HepG2 (cell line): ENCODE measurements around the gene DAD1. TPM values are rescaled to one million over a fixed set of nuclear protein-coding genes. Genes with fewer than 3 reads are reported as not detected.

Experiments used
- ATAC-seq: fragments of 200-7000 bp; cut with Tn5 transposase; 3 replicates; pipeline ENCODE4 v1.9.1; 2020; ENCODE audit warnings: mild to moderate bottlenecking, moderate library complexity
- BruUV-seq: library from RNA; stranded (reverse); fragments of 400-500 nt; replicated peaks from 2 replicates; lab custom pipeline; 2021; lab: Mats Ljungman, UMichigan
- CTCF ChIA-PET: fragments of 300-600 bp; formaldehyde crosslinking; extraction: SDS; loops from one replicate; lab custom pipeline; 2021; ENCODE audit warnings: low total read pairs, inconsistent platforms, low intra/inter-chr PET ratio; lab: Yijun Ruan, JAX
- POLR2A ChIA-PET: fragments of 350-600 bp; sonication (Branson Sonifier 250); formaldehyde crosslinking; loops from one replicate; lab custom pipeline; 2020; ENCODE audit warnings: antibody characterized with exemption, inconsistent platforms; lab: Yijun Ruan, JAX
- DNase-seq: peaks from one replicate; pipeline ENCODE4 v3.0.0-alpha.2; 2015; ENCODE audit warnings: low spot score
- FAIRE-seq: peaks from 3 replicates; lab custom pipeline; 2011; peaks lifted over from hg19 to GRCh38; lab: Jason Lieb, UNC
- H2AFZ ChIP-seq: one replicate; pipeline ENCODE4 v1.6.1; 2011; ENCODE audit warnings: low read length, inconsistent platforms
- H3K27ac ChIP-seq: fragments of 300-600 bp; 3 replicates; pipeline ENCODE4 v1.8.0; 2011; ENCODE audit warnings: mixed run types, mild to moderate bottlenecking, mixed read lengths, low read length, inconsistent platforms; ENCODE audit not compliant: insufficient read depth; ENCODE audit errors: extremely low read length
- H3K27me3 ChIP-seq, 2 experiments: fragments of 200-600 bp in 1 of 2; 2 replicates in 1 of 2; 3 replicates in 1 of 2; pipeline versions ENCODE4 v1.6.0 to v1.8.0; 2011; ENCODE audit warnings: low read length in 2 of 2, mild to moderate bottlenecking in 2 of 2, moderate library complexity in 2 of 2, inconsistent platforms in 1 of 2; ENCODE audit not compliant: insufficient read depth in 2 of 2, control insufficient read depth in 1 of 2
- H3K36me3 ChIP-seq, 2 experiments: fragments of 200-600 bp in 1 of 2; replicated peaks in 1 of 2; 2 replicates in 1 of 2; 3 replicates in 1 of 2; pipeline versions ENCODE4 v1.5.1 to v1.8.0; 2011; ENCODE audit warnings: low read length in 2 of 2, inconsistent platforms in 1 of 2; ENCODE audit not compliant: insufficient read depth in 2 of 2, control insufficient read depth in 1 of 2
- H3K4me1 ChIP-seq: 2 replicates; pipeline ENCODE4 v1.5.1; 2012; ENCODE audit warnings: low read length, inconsistent platforms; ENCODE audit not compliant: insufficient read depth
- H3K4me2 ChIP-seq: 2 replicates; pipeline ENCODE4 v1.6.0; 2011; ENCODE audit warnings: low read depth, low read length, inconsistent platforms
- H3K4me3 ChIP-seq, 3 experiments: fragments of 200-600 bp in 1 of 3; sonication (generic), shearing (Covaris generic) in 1 of 3; replicated peaks in 1 of 3; 2 replicates each; pipeline ENCODE4 v1.5.1; 2011 to 2016; ENCODE audit warnings: low read length in 3 of 3, inconsistent platforms in 2 of 3, low read depth in 2 of 3, mild to moderate bottlenecking in 2 of 3, control low read depth in 1 of 3, mixed read lengths in 1 of 3; ENCODE audit not compliant: insufficient read depth in 1 of 3
- H3K79me2 ChIP-seq: one replicate; pipeline ENCODE4 v1.6.1; 2011; ENCODE audit warnings: low read length, inconsistent platforms; ENCODE audit not compliant: insufficient read depth
- H3K9ac ChIP-seq: 2 replicates; pipeline ENCODE4 v1.6.0; 2011; ENCODE audit warnings: mild to moderate bottlenecking, low read depth, low read length, inconsistent platforms; ENCODE audit not compliant: insufficient read depth
- H3K9me3 ChIP-seq: 2 replicates; pipeline ENCODE4 v1.5.1; 2012; ENCODE audit warnings: mild to moderate bottlenecking, low read length
- H4K20me1 ChIP-seq: 2 replicates; pipeline ENCODE4 v1.6.0; 2011; ENCODE audit warnings: inconsistent platforms, mild to moderate bottlenecking, low read length, moderate library complexity; ENCODE audit not compliant: insufficient read depth
- ATF3 ChIP-seq: sonication (generic); formaldehyde crosslinking; IDR thresholded peaks from 2 replicates; pipeline ENCODE4 v1.4.0; 2020; ENCODE audit warnings: missing genetic modification reagents
- EED ChIP-seq: sonication (generic); formaldehyde crosslinking; IDR thresholded peaks from 2 replicates; pipeline ENCODE4 v1.5.0; 2020; ENCODE audit warnings: mild to moderate bottlenecking, missing genetic modification reagents
- FLYWCH1 ChIP-seq: sonication (generic); formaldehyde crosslinking; IDR thresholded peaks from 2 replicates; pipeline ENCODE4 v1.8.1; 2023; ENCODE audit warnings: mild to moderate bottlenecking, missing genetic modification reagents
- FUBP1 ChIP-seq: sonication (generic); formaldehyde crosslinking; IDR thresholded peaks from 2 replicates; pipeline ENCODE4 v1.5.1; 2020; ENCODE audit warnings: missing genetic modification reagents, mild to moderate bottlenecking, borderline replicate concordance
- ISL2 ChIP-seq: sonication (generic); formaldehyde crosslinking; IDR thresholded peaks from 2 replicates; pipeline ENCODE4 v1.5.0; 2020; ENCODE audit warnings: missing genetic modification reagents
- MAFF ChIP-seq: IDR thresholded peaks from 2 replicates; pipeline ENCODE4 v1.6.1; 2011; ENCODE audit warnings: low read depth, low read length, improper control_type of control experiment
- MIER2 ChIP-seq: IDR thresholded peaks from 2 replicates; pipeline ENCODE4 v1.6.1; 2016; ENCODE audit warnings: missing biosample characterization, missing genetic modification reagents
- NCOR1 ChIP-seq: fragments of 200-600 bp; sonication (generic); IDR thresholded peaks from 2 replicates; pipeline ENCODE4 v1.7.0; 2017; ENCODE audit warnings: antibody characterized with exemption, low read length, borderline replicate concordance
- RXRB ChIP-seq: IDR thresholded peaks from 2 replicates; pipeline ENCODE4 v1.6.1; 2016; ENCODE audit warnings: borderline replicate concordance, missing genetic modification reagents, missing compliant biosample characterization
- SRF ChIP-seq: IDR thresholded peaks from 2 replicates; pipeline ENCODE4 v1.6.1; 2011; ENCODE audit warnings: mild to moderate bottlenecking, low read depth, low read length, moderate library complexity
- SRSF1 ChIP-seq: fragments of 200-400 bp; formaldehyde crosslinking; optimal IDR thresholded peaks from 2 replicates; pipeline ENCODE3; 2017; ENCODE audit warnings: mild to moderate bottlenecking, low read depth, low read length, moderate library complexity
- WIZ ChIP-seq: sonication (generic); formaldehyde crosslinking; IDR thresholded peaks from 2 replicates; pipeline ENCODE4 v1.5.1; 2020; ENCODE audit warnings: mild to moderate bottlenecking, missing genetic modification reagents
- ZNF232 ChIP-seq: sonication (generic); formaldehyde crosslinking; IDR thresholded peaks from 2 replicates; pipeline ENCODE4 v1.4.0; 2020; ENCODE audit warnings: missing genetic modification reagents, borderline replicate concordance
- ZNF234 ChIP-seq: sonication (generic); formaldehyde crosslinking; conservative IDR thresholded peaks from 2 replicates; pipeline ENCODE4 v1.5.1; 2020; ENCODE audit warnings: mild to moderate bottlenecking, missing genetic modification reagents
- ZNF484 ChIP-seq: sonication (generic); formaldehyde crosslinking; IDR thresholded peaks from 2 replicates; pipeline ENCODE4 v1.5.1; 2020; ENCODE audit warnings: mild to moderate bottlenecking, low read depth, missing genetic modification reagents, borderline replicate concordance
- ZNF652 ChIP-seq: IDR thresholded peaks from 2 replicates; pipeline ENCODE4 v1.6.1; 2016; ENCODE audit warnings: low read depth, borderline replicate concordance
- ZNF747 ChIP-seq: sonication (generic); formaldehyde crosslinking; IDR thresholded peaks from 2 replicates; pipeline ENCODE4 v1.8.1; 2023; ENCODE audit warnings: missing genetic modification reagents, mild to moderate bottlenecking, borderline replicate concordance
- ZNF839 ChIP-seq: sonication (generic); formaldehyde crosslinking; IDR thresholded peaks from 2 replicates; pipeline ENCODE4 v1.4.0; 2020; ENCODE audit warnings: missing genetic modification reagents, mild to moderate bottlenecking, borderline replicate concordance
- WGBS: methylation state at CpG from one replicate; pipeline ENCODE4 v1.1.6; 2017; ENCODE audit warnings: low lambda C conversion rate; 5-methylcytosine and 5-hydroxymethylcytosine counted together
- in situ Hi-C: cut with HindIII; loops from 2 replicates; pipeline ENCODE4 v1.10.0; 2017; ENCODE audit warnings: low pct_unique_long_range_greater_than_20kb; ENCODE audit not compliant: extremely low pct_ligation_motif_present
- intact Hi-C: fragments of 100-400 bp; cut with micrococcal nuclease; formaldehyde crosslinking; loops from one replicate; pipeline ENCODE4 v1.10.0; 2022; ENCODE audit not compliant: unreplicated experiment
- polyA plus RNA-seq, 8 experiments: library from polyadenylated mRNA; depleted of rRNA in 3 of 8; stranded (reverse) in 7 of 8; unstranded in 1 of 8; fragments of >200 nt; fragmentation: Illumina TruSeq in 4 of 8; extraction: Trizol in 4 of 8; gene quantifications; 2 replicates each; pipeline versions ENCODE4 v1.2.1 to v1.2.3, GENCODE V29; 2011 to 2016; ENCODE audit warnings: low read depth in 4 of 8, missing spikeins in 1 of 8, mixed read lengths in 1 of 8; ENCODE audit not compliant: insufficient read depth in 1 of 8
- total RNA-seq, 5 experiments: library from RNA; depleted of rRNA; stranded (reverse); fragments of >200 nt; fragmentation: Illumina TruSeq; extraction: Trizol; gene quantifications; 2 replicates each; pipeline ENCODE4 v1.2.3, GENCODE V29; 2016; ENCODE audit warnings: low read depth in 1 of 5

Gene DAD1
- total and polyA plus RNA-seq, 2 of the 13 experiments (the other 11 are each of a cell fraction or from before 2014, with no cell fraction given) = 558 to 626 TPM

GRCh38 chr14:22530127-22530526 lies 58.9 kb downstream of the DAD1 start:
- H3K4me1 ChIP-seq = no peaks in the 10 kb centered on the region
- H3K9me3 ChIP-seq = no peaks in the 10 kb centered on the region
- ATAC-seq (no peak), DNase-seq (no peak)
- H3K79me2 ChIP-seq = no peaks in the 10 kb centered on the region
- no peak overlapping the region for H3K4me2 ChIP-seq
- BruUV-seq = no TSS peak
- ChIA-PET POLR2A (no interaction called here), CTCF (no interaction called here)
- no peak overlapping the region for H3K27ac ChIP-seq
- intact Hi-C loops (no loop called here), in situ Hi-C loops (no loop called here)
- no peaks in the 10 kb centered on the region for H3K36me3 ChIP-seq
- no peak overlapping the region for H2AFZ ChIP-seq
- no peak overlapping the region for H3K9ac ChIP-seq
- no peaks in the 10 kb centered on the region for H4K20me1 ChIP-seq
- WGBS = 0% methylated on average over 1 of the region's 1 CpG
- TF ChIP-seq ZNF839 (CRISPR knock-in tag) = no peak
- no peak for TF ChIP-seq SRSF1
- no peak for TF ChIP-seq WIZ (CRISPR knock-in tag)
- TF ChIP-seq RXRB (CRISPR knock-in tag) = no peak
- no peak for TF ChIP-seq MIER2
- no peak for TF ChIP-seq ZNF234 (CRISPR knock-in tag)
- no peak for TF ChIP-seq FLYWCH1 (CRISPR knock-in tag)
- TF ChIP-seq ZNF652 (CRISPR knock-in tag) = no peak
- TF ChIP-seq EED (CRISPR knock-in tag) = no peak
- no peak for TF ChIP-seq ZNF484 (CRISPR knock-in tag)
- TF ChIP-seq SRF = no peak
- TF ChIP-seq, all 625 proteins: peak for 0
- Histone ChIP-seq H3K4me3 (no peak overlapping the region), H3K27me3 (peaks cover 0 to 16% of the 10 kb centered on the region in 2 experiments; a peak in 3 of 5 replicates)
- no peak for FAIRE-seq

- Histone ChIP-seq H4K20me1 (no peaks in the 10 kb centered on the region), H3K4me2 (no peak overlapping the region), H3K9me3 (no peaks in the 10 kb centered on the region), H3K4me3 (no peak overlapping the region), H3K27ac (no peak overlapping the region), H3K9ac (no peak overlapping the region), H3K4me1 (peaks cover 7% of the 10 kb centered on the region), H2AFZ (no peak overlapping the region), H3K27me3 (peaks cover 0 to 16% of the 10 kb centered on the region in 2 experiments; a peak in 3 of 5 replicates), H3K36me3 (no peaks in the 10 kb centered on the region), H3K79me2 (no peaks in the 10 kb centered on the region)
- WGBS = 7% methylated on average over 1 of the region's 1 CpG
- in situ Hi-C loops (no loop called here), intact Hi-C loops (no loop called here)
- no peak for FAIRE-seq
- no peak for ATAC-seq
- CTCF ChIA-PET = no interaction called here
- no TSS peak for BruUV-seq
- no peak for DNase-seq
- POLR2A ChIA-PET = no interaction called here
- TF ChIP-seq FUBP1 (CRISPR knock-in tag) (no peak), ATF3 (CRISPR knock-in tag) (no peak), MAFF (peak; percentile 44; the same call in 1 of the 2 replicates), ZNF747 (CRISPR knock-in tag) (no peak), ZNF232 (CRISPR knock-in tag) (no peak), NCOR1 (no peak), ISL2 (CRISPR knock-in tag) (no peak)
These were observed 62.3 kb downstream of the DAD1 start for GRCh38 chr14:22526744-22527143.
